Liver (tissue), 3 donors: ENCODE measurements around the gene RNF181.

Experiments
- GABPA ChIP-seq, 2 donors: IDR thresholded peaks in 1 of 2; conservative IDR thresholded peaks in 1 of 2; 2 replicates each; pipeline ENCODE4 v1.6.1; 2016; ENCODE audit warnings: antibody characterized with exemption in 2 of 2, mild to moderate bottlenecking in 1 of 2, moderate library complexity in 1 of 2
- NR2F2 ChIP-seq: IDR thresholded peaks from 2 replicates; pipeline ENCODE4 v1.6.1; 2016; ENCODE audit warnings: antibody characterized with exemption
- RAD21 ChIP-seq, 2 donors: IDR thresholded peaks; 2 replicates each; pipeline ENCODE4 v1.6.1; 2016; ENCODE audit warnings: antibody characterized with exemption in 2 of 2, mild to moderate bottlenecking in 2 of 2
- TF ChIP-seq, protein P1 (sequence below): fragments of 150-350 bp; IDR thresholded peaks from 2 replicates; pipeline ENCODE4 v1.5.1; 2017; ENCODE audit warnings: improper control_type of control experiment, low read depth, low read length; ENCODE audit not compliant: missing input control
- donor health status: healthy.
- donor health status: healthy.

DNA sequence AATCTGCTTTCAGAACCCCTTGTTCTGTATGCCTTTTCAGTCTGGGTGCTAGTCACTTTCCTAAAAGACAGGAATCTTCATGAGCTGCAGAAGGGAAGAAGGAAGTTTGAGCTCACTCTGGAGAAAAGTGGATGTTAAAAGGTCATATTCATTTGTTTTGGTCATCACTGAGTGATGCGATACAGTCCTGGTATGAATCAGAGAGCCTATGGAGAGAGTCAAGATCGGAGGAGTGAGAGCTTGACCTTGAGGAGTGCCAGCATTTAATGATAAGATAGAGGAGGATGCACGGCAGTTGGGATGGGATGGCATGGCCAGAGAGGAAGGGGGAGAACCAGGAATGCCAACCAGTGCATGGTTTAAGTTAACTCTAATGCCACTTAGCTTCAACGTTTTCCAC, 40.1 kb downstream of the RNF181 start:
- TF ChIP-seq, protein P1, sequence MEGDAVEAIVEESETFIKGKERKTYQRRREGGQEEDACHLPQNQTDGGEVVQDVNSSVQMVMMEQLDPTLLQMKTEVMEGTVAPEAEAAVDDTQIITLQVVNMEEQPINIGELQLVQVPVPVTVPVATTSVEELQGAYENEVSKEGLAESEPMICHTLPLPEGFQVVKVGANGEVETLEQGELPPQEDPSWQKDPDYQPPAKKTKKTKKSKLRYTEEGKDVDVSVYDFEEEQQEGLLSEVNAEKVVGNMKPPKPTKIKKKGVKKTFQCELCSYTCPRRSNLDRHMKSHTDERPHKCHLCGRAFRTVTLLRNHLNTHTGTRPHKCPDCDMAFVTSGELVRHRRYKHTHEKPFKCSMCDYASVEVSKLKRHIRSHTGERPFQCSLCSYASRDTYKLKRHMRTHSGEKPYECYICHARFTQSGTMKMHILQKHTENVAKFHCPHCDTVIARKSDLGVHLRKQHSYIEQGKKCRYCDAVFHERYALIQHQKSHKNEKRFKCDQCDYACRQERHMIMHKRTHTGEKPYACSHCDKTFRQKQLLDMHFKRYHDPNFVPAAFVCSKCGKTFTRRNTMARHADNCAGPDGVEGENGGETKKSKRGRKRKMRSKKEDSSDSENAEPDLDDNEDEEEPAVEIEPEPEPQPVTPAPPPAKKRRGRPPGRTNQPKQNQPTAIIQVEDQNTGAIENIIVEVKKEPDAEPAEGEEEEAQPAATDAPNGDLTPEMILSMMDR = no peak
- TF ChIP-seq NR2F2 = no peak
- no peak for TF ChIP-seq GABPA (IDR thresholded peaks at IDR 0.05 in 1 of 2, conservative IDR thresholded peaks at IDR 0.05 in 1 of 2)
- TF ChIP-seq RAD21 (IDR thresholded peaks at IDR 0.05) = no peak
